Loucy (cell line): ENCODE data around the gene GPBP1.

Source experiments
- CTCF ChIP-seq: fragments of 200-600 bp; sonication (generic); conservative IDR thresholded peaks from 2 replicates; pipeline ENCODE4 v1.5.1; 2014; ENCODE audit warnings: mild to moderate bottlenecking, antibody characterized with exemption, low read length
- EZH2phosphoT487 ChIP-seq: fragments of 200-600 bp; IDR thresholded peaks from 2 replicates; pipeline ENCODE4 v1.6.1; 2018; ENCODE audit warnings: antibody characterized with exemption, mild to moderate bottlenecking, moderate library complexity, borderline replicate concordance

GRCh38 chr5:57176350-57176857 is 2.5 kb downstream of the GPBP1 start:
- TF ChIP-seq CTCF (no peak), EZH2phosphoT487 (no peak)
